Ecto neural progenitor cell (in vitro differentiated cells): ENCODE measurements around the gene PRKAR2A.

Experiments used
- DNase-seq: peaks from one replicate; pipeline ENCODE4 v3.0.0-alpha.2; 2018; ENCODE audit warnings: low spot score

Gene PRKAR2A

GRCh38 chr3:48847504-48848423 lies at the start of gene PRKAR2A:
PRKAR2A (minus strand) TSS chr3:48847874; CDS start chr3:48847596, 278 bp downstream.
- peak; percentile 89 for DNase-seq

- DNase-seq: no peak
Measured at GRCh38 chr3:48896936-48897335, 49.3 kb upstream of the PRKAR2A start.

- DNase-seq: no peak
Measured at GRCh38 chr3:48894516-48894915, 46.8 kb upstream of the PRKAR2A start.

GRCh38 chr3:48891606-48892005 lies 43.9 kb upstream of the PRKAR2A start:
- no peak for DNase-seq

GRCh38 chr3:48885753-48886152 lies 38.1 kb upstream of the PRKAR2A start:
- DNase-seq: no peak

- DNase-seq: no peak
Measured at GRCh38 chr3:48881652-48882114, 34.0 kb upstream of the PRKAR2A start.

- no peak for DNase-seq
Measured at GRCh38 chr3:48881006-48881405, 33.3 kb upstream of the PRKAR2A start.

GRCh38 chr3:48879994-48880377 lies 32.3 kb upstream of the PRKAR2A start:
- no peak for DNase-seq

GRCh38 chr3:48879307-48879993 lies 31.8 kb upstream of the PRKAR2A start:
- no peak for DNase-seq

- DNase-seq: no peak
Measured at GRCh38 chr3:48877671-48878070, 30.0 kb upstream of the PRKAR2A start.

- no peak for DNase-seq
Measured at GRCh38 chr3:48863122-48863521, 15.4 kb upstream of the PRKAR2A start.

GRCh38 chr3:48859206-48859605 lies 11.5 kb upstream of the PRKAR2A start:
- no peak for DNase-seq

- no peak for DNase-seq
Measured at GRCh38 chr3:48858709-48859108, 11.0 kb upstream of the PRKAR2A start.

GRCh38 chr3:48857641-48858040 lies 10.0 kb upstream of the PRKAR2A start:
- DNase-seq: no peak

- DNase-seq: no peak
Measured at GRCh38 chr3:48856469-48856868, 8.8 kb upstream of the PRKAR2A start.

GRCh38 chr3:48855681-48856447 lies 8.2 kb upstream of the PRKAR2A start:
- DNase-seq: no peak

- DNase-seq: no peak
Measured at GRCh38 chr3:48852151-48852550, 4.5 kb upstream of the PRKAR2A start.

GRCh38 chr3:48851407-48851806 lies 3.7 kb upstream of the PRKAR2A start:
- peak; percentile 66 for DNase-seq

- no peak for DNase-seq
Measured at GRCh38 chr3:48848816-48849515, 1.3 kb upstream of the PRKAR2A start.

- peak; percentile 75 for DNase-seq
Measured at GRCh38 chr3:48847053-48847503, 596 bp downstream of the PRKAR2A start.

- no peak for DNase-seq
Measured at GRCh38 chr3:48845170-48845569, 2.5 kb downstream of the PRKAR2A start.

- DNase-seq: no peak
Measured at GRCh38 chr3:48837163-48837562, 10.5 kb downstream of the PRKAR2A start.
